Omental fat pad (tissue), 4 donors: ENCODE results near the gene LRRFIP1. TPM values are rescaled to one million over a fixed set of nuclear protein-coding genes. Genes with fewer than 3 reads are reported as not detected.

Experiments
- ATAC-seq: fragments of 150-250 bp; one replicate; pipeline ENCODE4 v1.9.1; 2016; ENCODE audit warnings: mild to moderate bottlenecking, moderate library complexity; ENCODE audit not compliant: low FRiP score
- DNase-seq: peaks from one replicate; pipeline ENCODE4 v3.0.0-alpha.2; 2019; ENCODE audit warnings: low spot score
- CTCF ChIP-seq, 3 donors: fragments of 450-650 bp; IDR thresholded peaks; one replicate each; pipeline ENCODE4 v1.5.1; 2016 to 2017; ENCODE audit warnings: antibody characterized with exemption in 3 of 3, mild to moderate bottlenecking in 3 of 3, moderate library complexity in 2 of 3
- total RNA-seq, 4 donors: library from RNA; depleted of rRNA; stranded (reverse); fragments of >200 nt; gene quantifications; one replicate each; pipeline ENCODE4 v1.1.0, GENCODE V29; 2016

LRRFIP1 gene
- total RNA-seq, 4 donors from 2014 or later = 90.0 to 257 (median 113) TPM

- no peak for TF ChIP-seq CTCF (IDR thresholded peaks at IDR 0.05)
- ATAC-seq (no peak), DNase-seq (no peak)
These were observed 106.4 kb downstream of the LRRFIP1 start for GRCh38 chr2:237733677-237734300.

- ATAC-seq (no peak), DNase-seq (no peak)
These were observed 107.7 kb downstream of the LRRFIP1 start for GRCh38 chr2:237734905-237735623.

GRCh38 chr2:237735798-237736197 is 108.4 kb downstream of the LRRFIP1 start:
- no peak for DNase-seq
- ATAC-seq = no peak
- TF ChIP-seq CTCF (IDR thresholded peaks at IDR 0.05) = no peak

More at GRCh38 chr2:237734905-237735623, 107.7 kb downstream of the LRRFIP1 start:
- no peak for TF ChIP-seq CTCF (IDR thresholded peaks at IDR 0.05)

GRCh38 chr2:237736783-237737182 is 109.4 kb downstream of the LRRFIP1 start:
- ATAC-seq (no peak), DNase-seq (no peak)
- TF ChIP-seq CTCF (IDR thresholded peaks at IDR 0.05) = no peak

GRCh38 chr2:237737196-237737865 is 109.9 kb downstream of the LRRFIP1 start:
- ATAC-seq = no peak
- no peak for DNase-seq
- no peak for TF ChIP-seq CTCF (IDR thresholded peaks at IDR 0.05)

DNA sequence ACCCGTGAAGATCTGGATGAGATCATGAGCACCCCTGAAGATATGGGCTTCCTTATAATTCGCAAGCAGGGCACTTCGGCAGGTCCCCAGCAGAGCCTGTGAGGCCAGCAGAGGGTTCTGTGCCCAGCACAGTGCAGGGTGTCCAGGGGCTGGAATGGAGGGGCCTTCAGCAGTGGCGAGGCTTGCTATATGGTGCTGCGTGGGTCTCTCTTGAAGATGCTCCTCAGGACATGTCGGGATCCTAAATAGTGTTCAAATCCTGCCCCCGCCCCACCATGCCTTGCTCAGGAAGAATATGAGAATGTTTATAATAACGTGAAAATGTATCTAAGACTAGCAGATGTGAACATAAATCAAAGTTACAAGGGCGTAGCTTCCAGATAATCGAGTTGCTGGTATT is 110.9 kb downstream of the LRRFIP1 start:
- no peak for DNase-seq
- no peak for TF ChIP-seq CTCF (IDR thresholded peaks at IDR 0.05)

More for the DNA sequence above, 110.9 kb downstream of the LRRFIP1 start:
- ATAC-seq = no peak
